Cerebellar nuclear complex (tissue), 1 donor: Measurements from ENCODE around the gene EVA1C.

ENCODE experiments used
- DNase-seq, 2 experiments: peaks; one replicate each; lab custom pipeline; 2025; lab: John Stamatoyannopoulos, UW

The EVA1C gene

DNA sequence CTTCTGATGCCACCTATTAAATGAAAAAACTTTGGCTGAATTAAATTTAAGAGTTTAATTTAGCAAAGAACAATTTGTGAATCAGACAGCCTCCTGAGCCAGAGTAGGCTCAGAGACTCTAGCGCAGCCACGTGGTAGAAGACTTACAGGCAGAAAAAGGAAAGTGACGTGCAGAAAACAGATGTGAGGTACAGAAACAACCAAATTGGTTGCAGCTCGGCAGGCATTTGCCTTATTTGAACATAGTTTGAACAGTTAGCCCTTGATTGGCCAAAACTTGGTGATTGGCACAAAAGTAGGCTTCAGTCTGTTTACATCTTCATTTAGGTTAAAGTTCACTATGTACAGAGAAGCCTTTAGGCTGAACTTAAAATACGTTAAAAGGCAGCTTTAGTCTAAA is 149.9 kb downstream of the EVA1C start:
- no peak for DNase-seq

GRCh38 chr21:32562915-32563314 is 150.4 kb downstream of the EVA1C start:
- DNase-seq, result no peak
